Measurements from ENCODE around the gene CLEC4C.
"Not testable (repeated sequence)": the region's sequence is repeated elsewhere in the genome, so short reads cannot be mapped to it uniquely, and the experiment has no call there.

Gene CLEC4C, protein sequence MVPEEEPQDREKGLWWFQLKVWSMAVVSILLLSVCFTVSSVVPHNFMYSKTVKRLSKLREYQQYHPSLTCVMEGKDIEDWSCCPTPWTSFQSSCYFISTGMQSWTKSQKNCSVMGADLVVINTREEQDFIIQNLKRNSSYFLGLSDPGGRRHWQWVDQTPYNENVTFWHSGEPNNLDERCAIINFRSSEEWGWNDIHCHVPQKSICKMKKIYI

DNA sequence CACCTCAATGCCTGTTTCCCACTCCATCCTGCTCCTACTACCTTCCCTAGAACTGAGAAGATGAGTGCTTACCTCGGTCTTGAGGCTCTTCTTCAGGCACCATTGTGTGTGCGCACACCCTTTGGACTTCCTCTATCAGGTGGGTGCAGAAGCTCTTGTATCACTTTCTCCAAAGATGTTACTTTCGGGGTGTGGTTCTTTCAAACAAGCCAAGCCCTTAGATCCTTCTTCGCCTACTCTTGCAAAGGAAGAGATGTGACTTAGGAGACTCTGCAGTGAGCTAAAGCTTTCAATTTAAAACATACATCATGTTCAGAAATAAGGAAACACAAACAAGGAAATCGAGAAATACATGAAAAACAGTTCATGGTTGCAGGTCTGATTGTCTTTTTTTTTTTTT lies at the start of gene CLEC4C:
Gene CLEC4C, minus strand, starts transcription at position 130 of the 400 bp plus-strand sequence. Its CDS starts 27 bp downstream, at position 103.
- Mint-ChIP-seq H3K9me3 (no peaks in the 10 kb centered on the region), H3K27me3 (peaks cover 4% of the 10 kb centered on the region), H3K36me3 (no peaks in the 10 kb centered on the region), H3K4me1 (no peaks in the 10 kb centered on the region), H3K4me3 (no peak within 1 kb of the TSS), H3K27ac (no peak within 1 kb of the TSS)
- CTCF ChIA-PET, result no interaction called here
- DNase-seq, result no peak

DNA sequence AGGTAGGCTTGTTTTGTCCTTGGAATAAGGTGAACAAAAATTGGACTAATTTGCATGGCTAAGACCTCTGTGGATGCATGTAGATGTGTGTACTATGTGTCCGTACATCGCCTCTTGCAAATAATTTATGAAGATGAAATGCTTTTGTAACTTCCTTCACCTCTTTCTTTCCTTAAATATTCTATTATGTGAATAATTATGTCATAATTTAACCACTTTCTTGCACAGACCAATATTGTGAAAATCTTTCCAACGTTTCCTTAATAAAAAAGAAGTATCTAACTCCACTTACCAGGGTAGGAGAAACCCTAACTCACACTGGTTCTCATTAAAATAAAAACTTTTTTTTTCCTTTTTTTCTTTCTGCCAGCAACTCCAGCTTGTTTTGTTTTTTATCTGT lies 46.0 kb upstream of the CLEC4C start:
- no peaks in the 10 kb centered on the region for H3K9me3 Mint-ChIP-seq

GRCh38 chr12:7788884-7789528 lies 41.8 kb upstream of the CLEC4C start, which contains the start of gene NANOG:
Gene NANOG (plus strand): TSS chr12:7789402. CDS start chr12:7789615, 213 bp downstream.
- H3K4me3 Mint-ChIP-seq, CTCF ChIA-PET, H3K4me1 Mint-ChIP-seq, DNase-seq, H3K27ac Mint-ChIP-seq, H3K9me3 Mint-ChIP-seq, H3K36me3 Mint-ChIP-seq: not testable (repeated sequence)
- H3K27me3 Mint-ChIP-seq, result peaks cover 12% of the 10 kb centered on the region

More for the DNA sequence above, 46.0 kb upstream of the CLEC4C start:
- Mint-ChIP-seq H3K4me1 (no peaks in the 10 kb centered on the region), H3K4me3 (no peak overlapping the region), H3K27me3 (peaks cover 9% of the 10 kb centered on the region), H3K27ac (no peak overlapping the region), H3K36me3 (no peaks in the 10 kb centered on the region)
- no peak for DNase-seq
- CTCF ChIA-PET, result no interaction called here

DNA sequence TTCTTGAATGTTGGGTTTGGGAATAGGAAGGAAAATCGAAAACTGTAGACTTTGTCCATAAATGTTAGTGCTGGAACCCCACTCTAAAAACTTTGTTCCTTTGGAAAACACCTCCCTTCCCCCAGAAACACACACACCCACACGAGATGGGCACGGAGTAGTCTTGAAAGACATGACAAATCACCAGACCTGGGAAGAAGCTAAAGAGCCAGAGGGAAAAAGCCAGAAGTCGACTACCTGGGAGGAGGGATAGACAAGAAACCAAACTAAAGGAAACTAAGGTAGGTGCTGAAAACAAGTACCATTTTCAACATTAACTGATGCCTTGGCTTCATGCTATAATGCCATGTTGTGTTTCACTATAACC lies 41.1 kb upstream of the CLEC4C start:
- Mint-ChIP-seq H3K4me3 (no peak overlapping the region), H3K4me1 (no peaks in the 10 kb centered on the region)

GRCh38 chr12:7787574-7788293 lies 40.6 kb upstream of the CLEC4C start:
- Mint-ChIP-seq H3K9me3 (no peaks in the 10 kb centered on the region), H3K27me3 (peaks cover 9% of the 10 kb centered on the region), H3K36me3 (no peaks in the 10 kb centered on the region), H3K27ac (no peak overlapping the region), H3K4me1 (no peaks in the 10 kb centered on the region), H3K4me3 (no peak overlapping the region)
- no peak for DNase-seq
- CTCF ChIA-PET, result no interaction called here

More for the DNA sequence above, 41.1 kb upstream of the CLEC4C start:
- Mint-ChIP-seq H3K27ac (no peak overlapping the region), H3K9me3 (no peaks in the 10 kb centered on the region), H3K36me3 (no peaks in the 10 kb centered on the region), H3K27me3 (peaks cover 9% of the 10 kb centered on the region)
- CTCF ChIA-PET, result no interaction called here
- DNase-seq, result no peak

GRCh38 chr12:7784701-7785100 lies 37.5 kb upstream of the CLEC4C start:
- CTCF ChIA-PET, result no interaction called here

GRCh38 chr12:7783433-7783832 lies 36.3 kb upstream of the CLEC4C start:
- DNase-seq, CTCF ChIA-PET, H3K4me1 Mint-ChIP-seq, H3K27me3 Mint-ChIP-seq, H3K9me3 Mint-ChIP-seq, H3K4me3 Mint-ChIP-seq, H3K27ac Mint-ChIP-seq, H3K36me3 Mint-ChIP-seq: not testable (repeated sequence)

More at GRCh38 chr12:7784701-7785100, 37.5 kb upstream of the CLEC4C start:
- peaks cover 5% of the 10 kb centered on the region for H3K27me3 Mint-ChIP-seq
- no peak overlapping the region for H3K4me3 Mint-ChIP-seq
- H3K4me1 Mint-ChIP-seq, result no peaks in the 10 kb centered on the region
- H3K36me3 Mint-ChIP-seq, result no peaks in the 10 kb centered on the region
- H3K27ac Mint-ChIP-seq, result no peak overlapping the region
- no peak for DNase-seq
- no peaks in the 10 kb centered on the region for H3K9me3 Mint-ChIP-seq

DNA sequence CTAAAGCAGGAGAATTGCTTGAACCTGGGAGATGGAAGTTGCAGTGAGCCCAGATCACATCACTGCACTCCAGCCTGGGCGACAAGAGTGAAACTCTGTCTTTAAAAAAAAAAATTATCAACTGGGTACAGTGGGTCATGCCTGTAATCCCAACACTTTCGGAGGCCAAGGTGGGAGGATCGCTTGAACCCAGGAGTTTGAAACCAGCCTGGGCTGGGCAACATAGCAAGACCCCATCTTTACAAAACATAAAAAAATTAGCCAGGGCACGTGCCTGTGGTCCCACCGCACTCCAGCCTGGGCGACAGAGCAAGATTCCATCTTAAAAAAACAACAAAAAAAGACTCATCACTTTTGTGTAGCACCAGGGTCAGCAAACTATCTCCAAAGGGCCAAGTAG lies 34.9 kb upstream of the CLEC4C start:
- Mint-ChIP-seq H3K9me3 (no peaks in the 10 kb centered on the region), H3K36me3 (no peaks in the 10 kb centered on the region), H3K27ac (no peak overlapping the region), H3K4me1 (no peaks in the 10 kb centered on the region), H3K27me3 (no peaks in the 10 kb centered on the region), H3K4me3 (no peak overlapping the region)
- no peak for DNase-seq
- CTCF ChIA-PET, result no interaction called here

DNA sequence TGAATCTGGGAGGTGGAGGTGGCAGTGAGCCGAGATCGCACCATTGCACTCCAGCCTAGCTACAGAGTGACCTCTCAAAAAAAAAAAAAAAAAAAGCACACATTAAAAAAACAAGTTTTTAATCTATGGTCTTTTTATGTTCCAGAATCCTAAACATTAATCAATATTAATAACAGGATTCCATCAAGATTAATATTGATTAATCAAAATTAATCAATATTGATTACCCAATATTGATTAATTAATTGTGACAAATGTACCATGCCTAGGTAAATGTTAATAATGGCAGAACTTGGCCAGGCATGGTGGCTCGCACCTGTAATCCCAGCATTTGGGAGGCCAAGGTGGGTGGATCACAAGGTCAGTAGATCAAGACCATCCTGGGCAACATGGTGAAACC lies 34.1 kb upstream of the CLEC4C start:
- CTCF ChIA-PET, result no interaction called here
- H3K4me1 Mint-ChIP-seq, result no peaks in the 10 kb centered on the region

GRCh38 chr12:7769999-7770398 lies 22.8 kb upstream of the CLEC4C start:
- Mint-ChIP-seq H3K27me3 (peaks cover 7% of the 10 kb centered on the region), H3K4me1 (no peaks in the 10 kb centered on the region), H3K27ac (no peak overlapping the region), H3K36me3 (no peaks in the 10 kb centered on the region), H3K9me3 (no peaks in the 10 kb centered on the region), H3K4me3 (no peak overlapping the region)
- CTCF ChIA-PET, result no interaction called here
- no peak for DNase-seq

More for the DNA sequence above, 34.1 kb upstream of the CLEC4C start:
- Mint-ChIP-seq H3K36me3 (no peaks in the 10 kb centered on the region), H3K4me3 (no peak overlapping the region), H3K27me3 (no peaks in the 10 kb centered on the region), H3K27ac (no peak overlapping the region), H3K9me3 (no peaks in the 10 kb centered on the region)
- no peak for DNase-seq

GRCh38 chr12:7758766-7759140 lies 11.6 kb upstream of the CLEC4C start:
- H3K4me3 Mint-ChIP-seq, result no peak overlapping the region
- no peak for DNase-seq
- H3K27me3 Mint-ChIP-seq, result no peaks in the 10 kb centered on the region
- H3K9me3 Mint-ChIP-seq, result no peaks in the 10 kb centered on the region
- H3K27ac Mint-ChIP-seq, result no peak overlapping the region
- H3K36me3 Mint-ChIP-seq, result no peaks in the 10 kb centered on the region
- peaks cover 5% of the 10 kb centered on the region for H3K4me1 Mint-ChIP-seq
- CTCF ChIA-PET, result no interaction called here

DNA sequence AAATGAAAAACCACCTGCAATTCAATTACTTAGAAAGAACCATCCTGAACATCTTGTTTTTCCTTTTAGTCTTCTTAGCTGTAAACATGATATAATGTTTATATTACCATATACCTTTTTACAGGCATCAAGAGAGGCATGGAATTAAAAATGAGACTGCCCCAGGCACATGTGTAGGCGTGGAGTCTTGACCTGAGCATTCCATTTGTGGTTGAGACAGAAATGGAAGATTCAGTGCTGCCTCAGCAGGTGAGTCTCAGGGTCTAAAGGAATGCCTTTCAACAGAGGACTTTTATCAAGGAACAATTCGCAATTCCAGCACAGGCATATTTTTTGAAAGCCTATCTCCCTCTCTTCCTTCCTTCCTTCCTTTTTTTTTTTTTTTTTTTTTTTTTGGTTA lies 9.8 kb upstream of the CLEC4C start:
- Mint-ChIP-seq H3K4me3 (no peak overlapping the region), H3K27ac (no peak overlapping the region), H3K36me3 (no peaks in the 10 kb centered on the region), H3K9me3 (no peaks in the 10 kb centered on the region), H3K4me1 (peaks cover 8% of the 10 kb centered on the region), H3K27me3 (no peaks in the 10 kb centered on the region)
- no peak for DNase-seq
- CTCF ChIA-PET, result no interaction called here

DNA sequence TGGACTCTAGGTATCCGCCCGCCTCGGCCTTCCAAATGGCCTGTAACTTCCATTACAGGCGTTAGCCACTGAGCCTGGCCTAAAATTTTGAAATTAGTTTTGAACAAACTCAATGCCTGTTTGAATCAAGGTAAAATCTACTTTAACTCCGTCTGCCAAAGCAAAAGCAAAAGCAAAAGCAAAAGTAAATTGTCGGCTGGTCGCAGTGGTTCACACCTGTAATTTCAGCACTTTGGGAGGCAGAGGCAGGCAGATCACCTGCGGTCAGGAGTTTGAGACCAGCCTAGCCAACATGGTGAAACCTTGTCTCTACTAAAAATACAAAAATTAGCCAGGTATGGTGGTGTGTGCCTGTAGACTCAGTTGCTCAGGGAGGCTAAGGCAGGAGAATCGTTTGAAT lies 8.5 kb upstream of the CLEC4C start:
- DNase-seq, result peak; percentile 37
- H3K9me3 Mint-ChIP-seq, H3K36me3 Mint-ChIP-seq, H3K4me1 Mint-ChIP-seq, H3K27me3 Mint-ChIP-seq, H3K27ac Mint-ChIP-seq: not testable (repeated sequence)
- H3K4me3 Mint-ChIP-seq, result peak overlapping the region; percentile 34
- CTCF ChIA-PET, result interaction anchor here (1.0 kb wide), 1 partner anchor 113 kb away, joined by 4 read pairs; no protein-coding TSS in a partner anchor

DNA sequence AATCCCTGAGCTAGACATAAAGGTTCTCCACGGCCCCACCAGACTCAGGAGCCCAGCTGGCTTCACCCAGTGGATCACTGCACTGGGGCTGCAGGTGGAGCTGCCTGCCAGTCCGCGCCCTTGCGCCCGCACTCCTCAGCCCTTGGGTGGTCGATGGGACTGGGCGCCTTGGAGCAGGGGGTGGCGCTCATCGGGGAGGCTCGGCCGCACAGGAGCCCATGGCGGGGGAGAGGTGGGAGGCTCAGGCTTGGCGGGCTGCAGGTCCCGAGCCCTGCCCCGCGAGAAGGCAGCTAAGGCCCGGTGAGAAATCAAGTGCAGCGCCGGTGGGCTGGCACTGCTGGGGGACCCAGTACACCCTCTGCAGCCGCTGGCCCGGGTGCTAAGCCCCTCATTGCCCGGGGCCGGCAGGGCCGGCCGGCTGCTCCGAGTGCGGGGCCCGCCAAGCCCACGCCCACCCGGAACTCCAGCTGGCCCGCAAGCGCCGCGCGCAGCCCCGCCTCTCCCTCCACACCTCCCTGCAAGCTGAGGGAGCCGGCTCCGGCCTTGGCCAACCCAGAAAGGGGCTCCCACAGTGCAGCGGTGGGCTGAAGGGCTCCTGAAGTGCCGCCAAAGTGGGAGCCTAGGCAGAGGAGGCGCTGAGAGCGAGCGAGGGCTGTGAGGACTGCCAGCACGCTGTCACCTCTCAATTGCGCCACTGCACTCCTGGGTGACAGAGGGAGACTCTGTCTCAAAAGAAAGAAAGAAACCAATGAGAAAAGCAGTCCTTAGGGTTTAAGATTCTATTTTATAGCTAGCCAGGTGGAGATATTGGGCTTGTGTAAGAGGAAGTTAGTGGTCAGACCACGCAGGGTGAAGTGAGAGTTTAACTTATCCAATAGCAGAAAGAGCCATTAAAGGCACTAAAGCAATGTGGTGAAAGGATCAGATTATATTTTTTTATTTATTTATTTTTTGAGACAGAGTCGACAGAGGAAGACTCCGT lies 5.1 kb upstream of the CLEC4C start:
- H3K4me1 Mint-ChIP-seq, H3K4me3 Mint-ChIP-seq, H3K36me3 Mint-ChIP-seq, H3K27me3 Mint-ChIP-seq, CTCF ChIA-PET, DNase-seq, H3K27ac Mint-ChIP-seq, H3K9me3 Mint-ChIP-seq: not testable (repeated sequence)
